Measurements from ENCODE around the gene SGMS1.
"Not testable (repeated sequence)": the region's sequence is repeated elsewhere in the genome, so short reads cannot be mapped to it uniquely, and the experiment has no call there.

Gene SGMS1

DNA sequence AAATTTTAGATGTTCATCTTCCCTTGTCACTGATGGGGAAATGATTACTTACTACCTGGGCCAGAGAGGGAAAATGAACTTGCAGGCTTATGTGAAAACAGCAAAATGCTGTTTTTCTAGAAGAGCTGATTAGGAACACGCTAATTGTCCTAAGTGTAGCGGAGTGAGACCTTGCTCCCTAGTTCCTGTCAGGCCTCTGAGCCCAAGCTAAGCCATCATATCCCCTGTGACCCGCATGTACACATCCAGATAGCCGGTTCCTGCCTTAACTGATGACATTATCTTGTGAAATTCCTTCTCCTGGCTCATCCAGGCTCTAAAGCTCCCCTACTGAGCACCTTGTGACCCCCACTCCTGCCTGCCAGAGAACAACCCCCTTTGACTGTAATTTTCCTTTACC lies 120.6 kb downstream of the SGMS1 start:
- DNase-seq: not testable (repeated sequence)

DNA sequence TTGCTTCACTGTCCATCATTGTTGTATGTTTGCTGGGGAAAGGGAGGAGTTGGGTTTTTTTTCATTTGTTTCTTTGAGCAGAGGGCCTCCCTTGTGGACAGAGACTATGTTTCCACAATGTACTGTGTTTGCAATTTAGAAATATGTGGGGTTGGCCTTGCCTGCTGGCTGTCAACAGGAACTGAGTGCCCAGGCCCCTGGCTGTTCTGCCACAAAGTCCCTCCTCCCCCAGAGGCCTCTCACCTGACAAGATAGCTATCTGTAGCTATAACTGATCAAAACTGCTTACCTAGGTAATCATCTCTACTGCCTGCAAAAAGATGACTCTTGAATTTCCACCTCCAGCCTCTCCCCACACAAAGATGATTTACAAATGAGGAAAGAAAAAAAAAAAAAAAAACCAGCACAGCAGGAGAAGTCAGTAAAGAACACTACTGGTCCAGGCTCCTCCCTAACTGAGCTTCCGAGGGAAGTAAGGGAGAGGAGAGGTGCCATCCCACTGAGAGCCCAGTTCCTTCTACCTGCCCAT lies 121.8 kb downstream of the SGMS1 start:
- DNase-seq: no peak

DNA sequence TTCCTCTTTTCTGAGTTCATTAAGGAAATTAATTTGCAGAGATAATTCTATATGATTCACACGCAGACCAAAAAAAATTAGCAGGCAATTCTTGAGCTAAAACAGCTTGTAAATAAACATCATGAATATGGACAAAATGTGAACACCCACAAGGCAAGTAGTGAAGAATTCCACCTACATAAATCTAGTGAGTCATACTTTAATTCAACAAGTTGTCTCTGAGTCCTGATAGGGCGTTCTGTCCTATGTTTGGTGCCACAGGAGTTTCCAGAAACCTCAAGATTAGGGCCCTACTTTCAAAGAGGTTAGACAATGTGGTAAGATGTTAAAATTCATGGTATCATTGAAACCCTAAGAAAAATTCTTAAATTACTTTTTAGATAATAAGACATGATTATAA lies 122.3 kb downstream of the SGMS1 start:
- peak; percentile 9 for DNase-seq

DNA sequence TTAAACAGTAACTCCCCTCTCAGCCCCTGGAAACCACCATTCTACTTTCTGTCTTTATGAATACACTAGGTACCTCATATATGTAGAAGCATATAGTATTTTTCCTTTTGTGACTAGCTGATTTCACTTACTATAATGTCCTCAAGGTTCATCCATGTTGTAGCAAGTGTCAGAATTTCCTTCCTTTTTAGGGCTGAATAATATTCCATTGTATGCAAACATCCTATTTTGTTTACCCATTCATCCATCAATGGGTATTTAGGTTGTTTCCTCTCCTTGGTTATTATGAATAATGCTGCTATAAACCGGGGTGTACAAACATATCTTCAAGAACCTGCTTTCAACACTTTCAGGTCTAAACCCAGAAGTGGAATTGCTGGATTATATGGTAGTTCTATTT lies 125.3 kb downstream of the SGMS1 start:
- no peak for DNase-seq

DNA sequence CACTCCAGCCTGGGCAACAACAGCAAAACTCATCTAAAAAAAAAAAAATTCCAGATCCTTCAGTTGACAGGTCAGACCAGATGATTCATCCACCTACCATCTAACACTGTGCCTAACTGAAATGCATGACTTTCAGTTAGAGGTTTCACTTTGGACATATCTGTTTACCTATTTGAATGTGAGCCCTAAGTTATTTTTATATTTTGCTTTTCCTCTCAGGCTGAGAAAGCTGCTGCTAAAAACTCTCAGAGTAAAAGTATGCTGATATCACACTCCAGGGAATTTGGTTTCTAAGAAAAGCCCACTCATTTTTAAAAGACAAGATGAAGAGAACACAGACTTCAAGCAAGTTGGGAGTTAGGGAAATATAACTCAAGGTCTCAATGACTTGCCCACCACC lies 126.0 kb downstream of the SGMS1 start:
- peak; percentile 63 for DNase-seq

DNA sequence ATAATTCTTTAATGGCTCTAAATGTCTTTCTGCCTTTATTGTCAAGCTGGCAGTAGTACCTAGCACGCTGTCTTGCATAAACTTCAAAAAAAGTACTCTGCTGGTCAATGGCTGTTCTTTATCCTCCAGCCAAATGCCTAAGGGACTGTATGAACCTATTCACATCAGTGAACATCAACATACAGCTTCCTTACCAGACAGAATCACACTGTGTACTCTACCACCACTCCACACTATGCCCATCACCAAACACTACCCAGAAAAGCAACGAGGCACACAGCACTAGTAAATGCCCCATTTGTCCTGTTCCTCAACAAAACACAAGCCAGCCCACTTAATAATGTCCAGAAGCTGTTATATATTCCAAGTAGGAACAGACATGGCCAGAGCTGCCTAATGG lies 127.5 kb downstream of the SGMS1 start:
- no peak for DNase-seq

DNA sequence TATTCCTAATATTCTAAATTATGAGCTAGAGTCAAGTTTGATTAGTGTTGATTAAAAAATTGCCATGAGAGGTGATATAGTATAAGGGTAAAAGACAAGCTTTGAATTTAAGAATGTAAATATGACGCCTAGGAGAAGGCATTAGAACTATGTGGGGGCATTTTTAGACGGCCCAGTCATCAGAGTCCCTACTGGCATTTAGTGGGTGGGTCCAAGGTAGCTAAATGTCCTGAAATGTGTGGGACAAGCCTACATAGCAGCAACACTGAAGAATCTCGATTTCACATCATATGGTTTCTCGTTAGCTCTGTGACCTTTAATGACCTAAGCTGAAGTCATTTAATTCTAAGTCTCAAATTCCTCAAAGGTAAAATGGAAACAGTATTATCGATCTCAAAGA lies 133.5 kb downstream of the SGMS1 start:
- DNase-seq: no peak

DNA sequence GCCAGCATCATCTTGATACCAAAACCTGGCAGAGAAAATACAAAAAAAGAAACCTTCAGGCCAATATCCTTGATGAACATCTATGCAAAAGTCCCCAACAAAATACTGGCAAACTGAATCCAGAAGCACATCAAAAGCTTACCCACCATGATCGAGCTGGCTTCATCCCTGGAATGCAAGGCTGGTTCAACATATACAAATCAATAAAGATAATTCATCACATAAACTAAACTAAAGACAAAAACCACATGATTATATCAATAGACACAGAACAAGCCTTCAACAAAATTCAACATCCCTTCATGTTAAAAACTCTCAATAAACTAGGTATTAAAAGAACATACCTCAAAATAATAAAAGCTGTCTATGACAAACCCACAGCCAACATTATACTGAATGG lies 139.2 kb downstream of the SGMS1 start:
- DNase-seq: not testable (repeated sequence)

DNA sequence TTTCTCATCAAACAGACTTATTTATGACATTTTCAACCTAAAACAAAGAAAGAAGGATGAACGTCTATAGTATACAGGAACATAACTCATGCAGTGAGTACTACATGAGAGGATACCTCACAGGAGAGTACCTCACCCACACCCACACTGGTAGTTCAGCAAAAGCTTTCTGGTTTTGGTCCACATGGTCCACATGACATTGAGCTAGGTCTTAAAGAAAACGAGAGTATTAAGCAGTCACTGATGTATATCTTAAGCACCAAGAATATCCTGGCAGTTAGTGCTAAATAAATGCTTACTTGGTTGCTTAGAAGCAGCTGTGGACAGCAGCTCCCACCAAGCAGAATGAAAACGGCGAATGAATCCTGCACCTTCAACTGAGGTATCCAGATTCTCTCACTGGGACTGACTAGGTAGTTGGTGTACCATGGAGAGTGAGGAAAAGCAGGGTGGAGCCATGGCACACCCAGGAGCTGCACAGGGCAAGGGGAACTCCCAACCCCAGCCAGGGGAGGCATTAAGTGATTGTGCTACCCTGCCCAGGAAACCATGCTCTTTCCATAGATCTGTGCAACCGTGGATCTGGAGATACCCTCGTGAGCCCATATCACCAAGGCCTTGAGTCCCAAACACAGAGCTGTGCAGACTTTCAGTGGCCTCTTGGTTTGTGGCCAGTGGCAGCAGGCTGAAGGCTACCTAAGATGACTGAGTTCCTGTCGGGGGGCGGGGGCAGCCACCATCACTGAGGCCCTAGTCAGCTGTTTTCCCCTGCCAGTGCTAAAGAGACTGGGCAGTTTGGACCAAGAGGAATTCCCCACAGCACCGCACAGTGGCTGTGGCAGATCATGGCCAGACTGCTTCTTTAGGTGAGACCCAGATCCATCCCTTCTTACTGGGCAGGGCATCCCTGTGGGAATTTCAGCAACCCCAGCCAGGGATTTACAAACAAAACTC lies 143.4 kb downstream of the SGMS1 start:
- DNase-seq: no peak

DNA sequence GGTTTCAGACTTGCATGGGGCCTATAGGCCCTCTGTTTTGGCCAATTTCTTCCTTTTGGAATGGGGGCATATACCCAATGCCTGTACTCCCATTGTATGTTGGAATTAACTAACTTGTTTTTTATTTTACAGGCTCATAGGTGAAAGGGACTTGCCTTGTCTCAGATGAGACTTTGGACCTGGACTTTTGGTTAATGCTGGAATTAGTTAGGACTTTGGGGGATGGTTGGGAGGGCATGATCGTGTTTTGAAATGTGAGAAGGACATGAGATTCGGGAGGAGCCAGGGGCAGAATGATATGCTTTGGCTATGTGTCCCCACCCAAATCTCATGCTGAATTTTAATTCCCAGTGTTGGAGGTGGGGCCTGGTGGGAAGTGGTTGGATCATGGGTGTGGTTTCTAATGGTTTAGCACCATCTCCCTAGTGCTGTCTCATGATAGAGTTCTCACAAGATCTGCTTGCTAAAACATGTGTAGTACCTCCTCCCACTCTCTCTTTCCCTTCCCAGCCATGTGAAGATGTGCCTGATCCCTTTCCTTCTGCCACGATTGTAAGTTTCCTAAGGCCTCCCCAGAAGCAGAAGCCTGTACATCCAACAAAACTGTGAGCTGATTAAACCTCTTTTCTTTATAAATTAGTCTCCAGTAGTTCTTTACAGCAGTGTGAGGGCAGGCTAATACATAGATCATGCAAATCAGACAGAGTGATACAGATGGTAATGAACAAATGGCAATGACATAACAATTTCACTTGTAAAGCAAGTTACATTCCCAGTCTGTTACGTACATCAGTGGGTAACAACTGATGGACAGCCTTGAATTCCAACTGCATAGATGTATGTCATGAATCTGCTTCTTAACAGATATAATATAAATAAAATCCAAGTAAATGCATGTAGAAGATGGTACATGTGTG lies 146.2 kb downstream of the SGMS1 start:
- no peak for DNase-seq

DNA sequence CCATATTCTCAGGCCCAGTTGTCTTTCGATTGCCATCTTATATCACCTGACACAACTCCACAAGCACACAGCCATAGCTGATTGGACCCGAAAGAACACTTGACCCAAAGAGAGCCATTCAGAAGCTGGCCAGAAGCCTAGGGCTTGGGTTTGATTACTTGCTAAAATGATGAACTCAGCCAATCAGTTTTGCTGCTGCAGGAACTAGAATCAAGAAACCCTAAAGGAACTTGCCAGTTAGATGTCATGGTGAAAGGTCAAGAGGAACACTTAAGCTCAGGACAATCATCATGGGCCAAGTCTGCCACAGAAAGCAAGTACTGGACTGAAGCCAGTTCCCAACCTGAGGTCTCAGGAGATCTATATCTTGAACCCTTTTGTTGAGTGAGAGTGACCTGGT lies 150.0 kb downstream of the SGMS1 start:
- no peak for DNase-seq

DNA sequence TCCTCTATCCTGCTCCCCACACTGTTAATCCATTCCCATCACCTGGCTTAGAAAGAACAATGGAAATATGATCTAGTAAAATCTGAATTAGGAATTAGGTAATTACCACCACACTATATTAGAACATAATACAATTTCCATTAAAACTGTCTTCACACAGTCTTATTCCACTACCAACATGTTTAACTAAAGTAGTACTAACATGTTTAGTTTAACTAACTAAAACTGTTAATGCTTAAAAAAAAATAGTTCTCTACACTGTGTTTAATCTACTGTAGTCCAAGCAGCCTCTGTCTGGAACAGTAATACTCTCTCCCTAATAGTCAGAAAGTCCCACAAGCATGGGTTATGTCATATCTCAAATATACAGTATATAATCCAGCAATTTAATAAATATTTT lies 150.8 kb downstream of the SGMS1 start:
- DNase-seq: no peak

DNA sequence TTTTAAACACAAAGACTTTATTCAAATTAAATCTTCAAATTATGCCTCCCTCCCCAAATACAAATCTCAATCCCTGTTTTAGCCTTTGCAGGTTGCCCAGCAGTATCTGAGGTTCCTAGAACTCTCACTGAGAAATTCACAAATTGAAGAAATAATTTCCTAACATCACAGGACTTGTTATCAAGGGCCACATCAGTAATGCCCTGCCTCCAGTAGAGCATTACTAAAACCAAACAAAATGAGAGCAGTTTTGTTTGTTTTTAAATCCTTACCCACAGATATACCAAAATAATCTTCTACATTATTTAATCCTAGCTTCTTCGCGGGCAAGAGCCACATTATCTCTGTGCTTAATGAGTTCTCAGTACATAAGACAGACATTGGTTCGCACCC lies 152.2 kb downstream of the SGMS1 start:
- no peak for DNase-seq

DNA sequence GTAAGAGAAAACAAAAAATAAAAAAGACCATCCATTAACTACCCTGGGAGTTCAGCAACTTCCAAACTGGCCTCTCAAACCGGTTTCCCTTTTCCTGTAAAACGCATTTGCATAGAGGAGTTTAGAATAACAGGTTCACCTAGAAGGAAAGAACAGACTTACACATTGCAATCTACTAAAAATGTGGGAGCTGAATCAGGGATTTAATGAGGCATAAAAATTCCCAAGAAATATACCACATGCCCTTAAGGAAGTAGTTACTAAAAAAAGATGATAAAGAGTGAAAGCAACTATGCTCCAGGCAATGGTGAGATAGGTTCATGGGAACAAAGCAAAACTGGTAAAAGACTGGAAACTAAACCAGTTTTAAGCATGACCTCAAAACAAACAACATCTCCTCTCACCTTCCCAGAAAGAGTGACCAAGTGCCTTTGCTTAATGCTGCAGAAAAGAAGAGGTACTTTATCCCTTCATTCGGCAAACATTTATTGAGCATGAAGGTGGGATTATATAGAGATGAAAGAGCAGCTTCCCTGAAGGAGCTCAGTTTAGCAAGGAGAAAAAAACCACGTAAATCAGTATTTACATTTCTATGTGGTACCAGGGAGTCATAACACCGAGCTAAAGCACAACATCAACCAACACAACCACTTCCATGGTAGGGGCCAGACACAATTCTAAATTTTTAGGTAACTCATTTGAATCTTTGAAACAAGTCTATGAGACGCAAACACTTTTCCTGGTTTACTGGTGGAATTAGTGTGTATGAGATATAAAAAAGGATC lies 152.8 kb downstream of the SGMS1 start:
- peak; percentile 49 for DNase-seq

DNA sequence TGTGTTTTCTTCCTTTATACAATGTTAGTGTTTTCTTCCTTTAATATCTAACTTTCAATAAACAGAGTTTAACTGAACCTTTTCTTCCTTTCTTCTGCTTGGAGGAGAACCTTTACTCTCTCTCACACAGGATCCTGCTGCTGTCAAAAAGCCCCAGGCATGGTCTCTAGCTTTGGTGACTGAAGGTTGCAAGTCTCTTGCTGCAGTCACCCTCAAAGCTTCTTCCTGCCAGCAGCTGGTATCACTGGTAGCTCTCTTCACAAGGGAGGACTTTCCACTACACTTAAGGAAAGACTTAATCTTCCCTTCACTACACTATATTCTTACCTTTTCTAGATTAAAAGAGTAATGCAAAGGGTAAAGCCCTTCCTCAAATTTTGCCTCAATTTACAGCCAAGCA lies 153.4 kb downstream of the SGMS1 start:
- DNase-seq: no peak

DNA sequence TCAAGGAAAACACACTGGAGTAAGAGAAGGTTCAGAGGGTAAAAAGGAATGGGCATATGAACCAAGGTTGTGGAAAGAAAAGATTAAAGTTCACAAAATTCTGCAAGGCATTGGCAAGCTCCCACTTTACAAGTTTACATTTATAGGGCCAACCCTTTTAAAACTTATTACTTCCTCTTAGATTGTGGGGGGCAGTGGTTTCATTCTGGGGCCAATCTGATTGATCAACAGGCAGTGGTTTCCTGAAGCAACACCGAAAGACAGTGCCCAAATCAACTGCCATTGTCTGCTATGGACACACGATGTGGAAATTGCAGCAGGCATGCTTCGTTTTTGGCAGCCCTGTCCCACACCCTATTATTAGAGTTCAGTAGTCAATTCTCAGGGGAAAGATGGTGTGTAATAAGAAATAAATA lies 154.0 kb downstream of the SGMS1 start:
- no peak for DNase-seq

DNA sequence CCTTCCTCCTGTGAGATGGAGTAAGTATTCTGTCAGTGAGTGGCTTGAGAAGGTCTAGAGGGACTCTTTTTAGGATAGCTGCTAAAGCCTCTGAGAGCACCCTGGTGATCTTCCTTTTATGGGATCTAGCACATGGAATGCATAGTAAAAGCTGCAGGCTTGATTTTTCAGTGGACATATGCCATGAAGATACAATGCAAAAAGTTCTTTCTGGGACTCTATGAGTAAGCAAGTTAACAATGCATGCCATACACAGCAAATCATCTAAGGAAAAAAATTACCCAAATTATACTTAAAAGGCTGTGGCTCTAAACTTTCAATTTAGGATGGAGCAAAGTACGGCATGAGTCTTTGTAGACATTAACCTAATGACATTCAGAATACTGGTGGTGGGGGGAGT lies 154.5 kb downstream of the SGMS1 start:
- DNase-seq: peak; percentile 66

DNA sequence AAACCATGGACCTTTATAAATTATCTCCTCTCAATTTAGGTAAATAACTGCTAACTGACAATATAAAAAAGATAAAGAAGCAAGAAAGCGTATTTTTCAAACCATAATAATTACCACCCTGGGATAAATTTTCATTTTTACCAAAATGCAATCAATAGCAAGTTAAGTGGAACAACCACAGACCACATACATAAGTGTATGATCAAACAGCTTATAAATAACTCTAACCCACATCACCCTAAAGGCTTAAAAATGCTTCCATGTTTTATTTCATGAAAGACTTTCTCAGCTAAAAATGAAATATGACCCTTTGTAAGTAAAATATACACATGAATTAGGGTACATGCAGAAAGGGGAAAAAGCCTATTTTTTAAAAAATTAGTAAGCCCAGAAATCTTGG lies 156.5 kb downstream of the SGMS1 start:
- DNase-seq: no peak

DNA sequence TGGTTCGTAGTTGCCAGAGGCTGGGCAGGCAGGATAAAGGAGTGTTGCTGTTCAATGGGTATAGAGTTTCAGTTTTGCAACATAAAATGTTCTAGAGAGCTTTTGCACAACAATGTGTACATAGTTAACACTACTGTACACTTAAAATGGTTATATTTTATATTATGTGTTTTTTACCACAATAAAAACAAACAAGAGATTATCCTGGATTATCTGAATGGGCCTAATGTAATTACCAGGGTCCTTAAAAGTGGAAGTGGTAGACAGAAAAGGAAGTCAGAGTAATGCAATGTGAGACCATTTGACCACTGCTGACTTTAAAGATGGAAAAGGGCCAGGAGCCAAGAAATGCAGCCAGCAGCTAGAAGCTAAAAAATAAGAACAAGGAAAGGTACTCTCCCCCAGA lies 159.7 kb downstream of the SGMS1 start:
- no peak for DNase-seq

DNA sequence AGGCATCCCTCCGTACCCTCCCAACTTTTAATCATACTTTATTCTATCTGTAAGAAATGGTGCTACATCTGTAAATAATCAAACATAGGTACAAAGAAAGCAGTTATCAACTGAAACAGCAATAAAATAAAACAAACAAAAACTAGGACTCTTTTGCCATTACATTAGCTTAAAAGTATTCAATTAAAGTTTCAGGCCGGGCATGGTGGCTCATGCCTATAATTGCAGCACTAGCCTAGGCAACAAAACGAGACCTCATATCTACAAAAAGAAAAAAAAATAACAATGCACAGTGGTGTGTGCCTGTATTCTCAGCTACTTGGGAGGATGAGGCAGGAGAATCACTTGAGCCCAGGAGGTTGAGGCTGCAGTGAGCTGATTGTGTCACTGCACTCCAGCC lies 161.9 kb downstream of the SGMS1 start:
- no peak for DNase-seq

DNA sequence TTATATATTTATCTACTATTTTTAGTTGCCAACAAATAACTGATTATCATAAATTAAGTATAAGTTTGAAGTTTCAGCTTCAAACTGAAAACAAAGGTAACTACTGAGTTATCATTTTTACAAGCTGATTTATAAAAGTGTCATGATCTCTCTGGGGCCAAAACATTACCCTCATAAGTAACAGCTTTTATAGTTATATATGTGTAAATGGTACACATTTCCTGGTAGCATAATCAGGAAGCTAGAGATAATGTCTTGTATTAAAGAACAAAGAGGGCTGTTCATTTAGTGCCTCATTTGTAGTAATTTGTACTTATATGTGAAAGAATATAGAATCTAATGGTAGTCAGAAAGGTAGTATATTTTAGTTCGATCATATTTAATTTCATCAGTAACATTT lies 162.6 kb downstream of the SGMS1 start:
- no peak for DNase-seq

DNA sequence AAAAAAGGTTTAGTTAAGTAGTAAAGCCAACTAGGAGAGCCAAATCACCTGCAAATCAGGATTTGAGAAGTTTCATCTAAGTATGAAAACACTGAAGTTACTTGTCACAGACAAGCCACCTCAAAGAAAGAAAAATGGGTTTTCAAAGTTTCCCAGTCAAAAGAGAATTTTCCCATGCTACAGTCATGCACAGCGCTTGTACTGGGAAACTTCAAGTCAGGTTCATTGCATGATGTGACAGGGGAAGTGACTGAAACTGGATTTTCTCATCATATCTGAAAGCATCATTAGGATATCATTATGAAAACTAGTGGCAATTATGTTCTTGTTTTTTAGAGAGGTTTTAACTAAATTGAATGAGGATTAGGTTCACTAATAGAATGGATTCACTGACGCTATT lies 167.0 kb downstream of the SGMS1 start:
- DNase-seq: no peak

DNA sequence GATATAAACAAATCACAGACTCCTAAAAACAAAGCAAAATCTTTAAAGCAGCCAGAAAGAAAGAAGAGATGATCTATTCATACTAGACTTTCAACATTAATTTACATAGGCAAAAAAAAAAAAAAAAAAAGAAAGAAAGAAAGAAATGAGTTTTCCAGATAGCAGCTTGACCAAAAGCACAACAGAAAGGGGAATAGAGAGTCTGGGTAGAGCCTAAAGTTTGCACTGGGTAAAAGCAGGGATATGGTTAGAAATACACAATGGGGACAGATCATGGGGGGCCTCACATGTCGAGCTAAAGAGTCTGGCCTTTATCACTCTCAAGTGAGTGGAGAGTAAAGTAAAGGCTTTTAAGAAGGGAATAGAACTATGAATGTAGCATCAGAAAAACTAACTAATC lies 169.8 kb downstream of the SGMS1 start:
- no peak for DNase-seq

Data from EL (cell line).